Heart left ventricle (tissue), 13 donors: ENCODE results near the gene NDUFAF7.

Source experiments
- CTCF ChIP-seq, 12 donors: fragments of 200-600 bp; sonication (generic) in 4 of 12; IDR thresholded peaks; one replicate each; pipeline versions ENCODE4 v1.5.0 to v1.8.0; 2018 to 2022; ENCODE audit warnings: antibody characterized with exemption in 12 of 12, mild to moderate bottlenecking in 5 of 12
- POLR2A ChIP-seq, 2 donors: fragments of 450-650 bp; IDR thresholded peaks; one replicate each; pipeline ENCODE4 v1.6.1; 2017; ENCODE audit warnings: antibody characterized with exemption in 2 of 2, mild to moderate bottlenecking in 2 of 2, moderate library complexity in 2 of 2
- donor health status: ischemic (EF 13 %, LVEDD 7.1; RV severe dilation, severe dysfunction).
- donor health status: DM: no; HTN: yes; CAD: no.
- donor health status: DM: no; HTN: no; CAD: no.
- donor health status: ischemic (EF 25% LVEDD 6.9; RV normal size, moderate dysfunction).
- donor health status: ischemic (EF 25% LVEDD 5.7; RV mildly dilated, moderate dysfunction).
- donor health status: ischemic (EF 35%, LVEDD 5.7; RV mildly dilated, moderate dysfunction).
- donor health status: nonischemic (EF 11% LVEDD 7.7; RV severe dilation, severe dysfunction).
- donor health status: DM: yes; HTN: yes; CAD: no.
- donor health status: PGD.
- donor health status: ischemic (EF 29% LVEDD 5.4; RV normal size, mild dysfunction).
- donor health status: nonischemic (EF 23%, LVEDD 6.1; RV moderate dilation, normal function).

GRCh38 chr2:37223131-37223530 lies 8.3 kb upstream of the NDUFAF7 start:
- no peak for TF ChIP-seq CTCF (IDR thresholded peaks at IDR 0.05)
- TF ChIP-seq POLR2A (IDR thresholded peaks at IDR 0.05), result no peak
